DND-41 (cell line): Measurements from ENCODE around the gene MMEL1.
A peak's percentile ranks its signal among the peaks of the same experiment; 100 is the strongest.

Experiments
- ATAC-seq: fragments of 200-7000 bp; cut with Tn5 transposase; 3 replicates; pipeline ENCODE4 v1.9.1; 2021; ENCODE audit warnings: low read depth; ENCODE audit not compliant: insufficient read depth
- DNase-seq: peaks from one replicate; pipeline ENCODE4 v3.0.0-alpha.2; 2020
- H2AFZ ChIP-seq: 2 replicates; pipeline ENCODE4 v1.6.0; 2012; ENCODE audit warnings: low read depth, low read length
- H3K27ac ChIP-seq: 2 replicates; pipeline ENCODE4 v1.5.1; 2012; ENCODE audit warnings: low read length, inconsistent platforms
- H3K27me3 ChIP-seq: fragments of 200-600 bp; sonication (generic); 2 replicates; pipeline ENCODE4 v1.6.0; 2012; ENCODE audit warnings: low read length, mild to moderate bottlenecking, inconsistent platforms; ENCODE audit not compliant: insufficient read depth, poor library complexity
- H3K36me3 ChIP-seq: 2 replicates; pipeline ENCODE4 v1.5.1; 2012; ENCODE audit warnings: low read length, inconsistent platforms; ENCODE audit not compliant: insufficient read depth
- H3K4me1 ChIP-seq: 2 replicates; pipeline ENCODE4 v1.5.1; 2012; ENCODE audit warnings: mild to moderate bottlenecking, low read length; ENCODE audit not compliant: insufficient read depth
- H3K4me2 ChIP-seq: 2 replicates; pipeline ENCODE4 v1.6.0; 2012; ENCODE audit warnings: mild to moderate bottlenecking, moderate library complexity, low read length, inconsistent platforms; ENCODE audit not compliant: insufficient read depth
- H3K4me3 ChIP-seq, 2 experiments: fragments of 200-600 bp in 1 of 2; shearing (Covaris generic) in 1 of 2; 2 replicates each; pipeline ENCODE4 v1.5.1; 2012 to 2016; ENCODE audit warnings: inconsistent platforms in 2 of 2, low read length in 2 of 2, mild to moderate bottlenecking in 2 of 2, low read depth in 1 of 2, moderate library complexity in 1 of 2
- H3K79me2 ChIP-seq: 2 replicates; pipeline ENCODE4 v1.6.0; 2012; ENCODE audit warnings: low read length, inconsistent platforms; ENCODE audit not compliant: insufficient read depth
- H3K9ac ChIP-seq: 2 replicates; pipeline ENCODE4 v1.6.0; 2012; ENCODE audit warnings: low read depth, mild to moderate bottlenecking, inconsistent platforms, low read length, moderate library complexity
- H3K9me3 ChIP-seq: 2 replicates; pipeline ENCODE4 v1.5.1; 2012; ENCODE audit warnings: low read length, moderate library complexity, mild to moderate bottlenecking, inconsistent platforms; ENCODE audit not compliant: insufficient read depth, severe bottlenecking
- H4K20me1 ChIP-seq: 2 replicates; pipeline ENCODE4 v1.6.0; 2012; ENCODE audit warnings: low read length; ENCODE audit not compliant: insufficient read depth
- EZH2 ChIP-seq: IDR thresholded peaks from 3 replicates; pipeline ENCODE4 v1.6.1; 2012; ENCODE audit warnings: borderline replicate concordance, low read depth, mild to moderate bottlenecking, moderate library complexity, low read length, inconsistent platforms; ENCODE audit not compliant: severe bottlenecking
- TF ChIP-seq, protein P1 (sequence below): IDR thresholded peaks from 2 replicates; pipeline ENCODE4 v1.5.1; 2012; ENCODE audit warnings: borderline replicate concordance, low read length, moderate library complexity, mild to moderate bottlenecking; ENCODE audit not compliant: poor library complexity, severe bottlenecking; ENCODE audit errors: extremely low read depth

Gene MMEL1

DNA sequence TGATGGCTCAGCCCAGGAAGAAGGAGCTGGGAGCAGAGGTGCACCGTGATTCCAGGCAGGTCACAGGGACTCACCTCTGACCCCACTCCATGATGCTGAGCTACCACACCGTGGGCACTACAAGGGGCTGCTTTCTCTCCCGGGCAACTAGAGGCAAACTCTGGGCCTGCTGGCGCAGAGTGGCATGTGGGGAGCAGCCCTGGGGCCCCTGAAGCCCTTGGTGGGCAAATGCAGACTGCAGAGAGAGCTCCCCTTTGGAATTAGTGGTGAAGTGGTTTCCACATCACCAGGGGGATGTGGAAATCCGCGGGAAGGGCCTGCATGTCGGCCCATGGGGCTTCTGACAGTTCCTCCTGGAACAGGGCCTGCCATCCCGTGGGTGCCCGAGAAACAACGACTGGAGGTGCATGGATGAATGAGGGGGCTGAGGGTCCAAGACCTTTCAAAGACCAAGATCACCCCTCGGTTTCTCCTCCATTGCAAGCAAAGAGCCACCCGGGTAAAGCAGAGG, 11.8 kb upstream of the MMEL1 start:
- Histone ChIP-seq H3K27me3 (no peaks in the 10 kb centered on the region), H3K4me1 (peaks cover 21% of the 10 kb centered on the region), H3K36me3 (no peaks in the 10 kb centered on the region), H2AFZ (no peak overlapping the region), H3K27ac (no peak overlapping the region), H3K4me3 (no peak overlapping the region), H3K4me2 (no peak overlapping the region), H3K9ac (no peak overlapping the region), H4K20me1 (peaks cover 5% of the 10 kb centered on the region; the same call in 1 of the 2 replicates), H3K79me2 (peaks cover 7% of the 10 kb centered on the region; the same call in 1 of the 2 replicates), H3K9me3 (peaks cover 15% of the 10 kb centered on the region)
- TF ChIP-seq EZH2 = no peak
- TF ChIP-seq, protein P1, sequence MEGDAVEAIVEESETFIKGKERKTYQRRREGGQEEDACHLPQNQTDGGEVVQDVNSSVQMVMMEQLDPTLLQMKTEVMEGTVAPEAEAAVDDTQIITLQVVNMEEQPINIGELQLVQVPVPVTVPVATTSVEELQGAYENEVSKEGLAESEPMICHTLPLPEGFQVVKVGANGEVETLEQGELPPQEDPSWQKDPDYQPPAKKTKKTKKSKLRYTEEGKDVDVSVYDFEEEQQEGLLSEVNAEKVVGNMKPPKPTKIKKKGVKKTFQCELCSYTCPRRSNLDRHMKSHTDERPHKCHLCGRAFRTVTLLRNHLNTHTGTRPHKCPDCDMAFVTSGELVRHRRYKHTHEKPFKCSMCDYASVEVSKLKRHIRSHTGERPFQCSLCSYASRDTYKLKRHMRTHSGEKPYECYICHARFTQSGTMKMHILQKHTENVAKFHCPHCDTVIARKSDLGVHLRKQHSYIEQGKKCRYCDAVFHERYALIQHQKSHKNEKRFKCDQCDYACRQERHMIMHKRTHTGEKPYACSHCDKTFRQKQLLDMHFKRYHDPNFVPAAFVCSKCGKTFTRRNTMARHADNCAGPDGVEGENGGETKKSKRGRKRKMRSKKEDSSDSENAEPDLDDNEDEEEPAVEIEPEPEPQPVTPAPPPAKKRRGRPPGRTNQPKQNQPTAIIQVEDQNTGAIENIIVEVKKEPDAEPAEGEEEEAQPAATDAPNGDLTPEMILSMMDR = no peak
- ATAC-seq = no peak
- no peak for DNase-seq

DNA sequence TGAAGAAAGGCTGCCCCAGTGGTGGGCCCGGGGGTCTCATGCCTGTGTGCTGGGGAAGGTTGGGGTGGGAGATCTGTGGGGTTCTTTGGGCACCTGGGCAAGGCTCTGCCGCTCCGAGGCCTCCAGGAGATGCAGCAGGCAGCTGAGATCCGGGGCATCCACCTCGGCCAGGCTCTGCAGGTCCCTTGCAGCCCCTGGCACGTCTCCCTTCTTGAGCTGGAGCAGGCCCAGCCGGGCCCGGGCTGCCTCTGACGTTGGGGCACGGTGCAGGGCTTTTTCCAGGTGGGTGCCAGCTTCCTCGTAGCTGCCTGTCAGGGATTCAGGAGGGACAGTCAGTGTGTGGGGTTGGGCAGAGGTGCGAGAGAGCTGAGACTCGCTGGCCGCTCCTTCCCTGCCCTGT, 11.4 kb upstream of the MMEL1 start:
- Histone ChIP-seq H3K27me3 (no peaks in the 10 kb centered on the region), H3K36me3 (no peaks in the 10 kb centered on the region), H2AFZ (no peak overlapping the region), H4K20me1 (peaks cover 5% of the 10 kb centered on the region; the same call in 1 of the 2 replicates), H3K4me2 (no peak overlapping the region), H3K4me3 (no peak overlapping the region), H3K4me1 (peaks cover 21% of the 10 kb centered on the region), H3K9me3 (peaks cover 14% of the 10 kb centered on the region), H3K9ac (no peak overlapping the region), H3K79me2 (peaks cover 7% of the 10 kb centered on the region; the same call in 1 of the 2 replicates), H3K27ac (no peak overlapping the region)
- ATAC-seq (no peak), DNase-seq (no peak)
- TF ChIP-seq EZH2 = no peak
- TF ChIP-seq, protein P1 = no peak

DNA sequence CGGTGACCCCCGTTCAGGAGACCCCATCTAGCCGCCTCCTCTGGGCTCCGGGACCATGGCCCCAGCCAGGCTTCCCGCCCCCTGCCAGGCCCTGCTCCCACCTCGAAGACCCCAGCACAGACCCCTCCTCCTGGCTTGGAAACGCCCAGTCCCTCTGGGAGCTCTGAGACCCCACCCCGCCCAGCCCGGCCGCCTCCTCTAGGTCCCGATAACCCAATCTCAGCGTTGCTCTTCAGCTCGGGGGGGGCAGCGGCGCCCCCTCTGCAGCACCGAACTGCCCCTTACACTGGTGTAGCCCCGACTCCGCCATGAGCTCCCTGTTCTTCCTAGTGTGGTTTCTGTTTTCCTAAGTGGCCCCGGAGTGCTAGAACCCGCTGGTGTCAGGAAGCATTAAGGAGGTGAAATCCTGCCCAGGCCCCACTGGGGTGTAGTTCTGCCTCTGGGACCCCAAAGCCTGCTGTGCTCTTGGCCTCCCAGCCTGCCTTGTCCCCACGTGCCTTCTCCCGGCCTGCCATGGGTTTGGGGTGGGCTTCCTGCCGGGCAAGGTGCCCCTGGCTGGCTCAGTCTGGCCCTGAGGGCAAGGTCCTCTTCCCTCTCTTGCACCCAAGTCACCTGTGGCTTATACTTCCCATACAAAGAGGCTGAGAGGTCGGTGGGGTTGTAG, 10.7 kb upstream of the MMEL1 start:
- Histone ChIP-seq H3K4me3 (peak overlapping the region; percentile 38 to 84; a peak in 3 of 4 replicates), H3K9ac (peak overlapping the region; percentile 88; the same call in 1 of the 2 replicates), H3K27ac (no peak overlapping the region), H2AFZ (peak overlapping the region; percentile 78; the same call in 1 of the 2 replicates), H3K79me2 (peaks cover 7% of the 10 kb centered on the region; the same call in 1 of the 2 replicates), H3K36me3 (no peaks in the 10 kb centered on the region), H3K27me3 (no peaks in the 10 kb centered on the region), H3K9me3 (peaks cover 9% of the 10 kb centered on the region), H4K20me1 (peaks cover 5% of the 10 kb centered on the region; the same call in 1 of the 2 replicates), H3K4me2 (peak overlapping the region; percentile 82), H3K4me1 (peaks cover 21% of the 10 kb centered on the region)
- no peak for DNase-seq
- TF ChIP-seq, protein P1 = no peak
- TF ChIP-seq EZH2 = no peak
- peak; percentile 6; the same call in 1 of the 3 replicates for ATAC-seq
